IMR-90 (cell line): ENCODE results near the gene HOGA1. TPM values are rescaled to one million over a fixed set of nuclear protein-coding genes. Genes with fewer than 3 reads are reported as not detected.

Experiments used
- ATAC-seq: fragments of 200-7000 bp; cut with Tn5 transposase; 2 replicates; pipeline ENCODE4 v1.9.1; 2020; ENCODE audit warnings: low read depth, mild to moderate bottlenecking, moderate library complexity
- BruUV-seq: library from RNA; stranded (reverse); fragments of 400-500 nt; replicated peaks from 2 replicates; lab custom pipeline; 2021; lab: Mats Ljungman, UMichigan
- CTCF ChIA-PET: fragments of 300-600 bp; formaldehyde crosslinking; extraction: SDS; loops from one replicate; lab custom pipeline; 2021; ENCODE audit warnings: antibody characterized with exemption; lab: Yijun Ruan, JAX
- POLR2A ChIA-PET: fragments of 300-600 bp; sonication (Branson Sonifier 250); formaldehyde crosslinking; loops from one replicate; lab custom pipeline; 2022; ENCODE audit warnings: antibody characterized with exemption; ENCODE audit not compliant: unreplicated experiment; lab: Charles Lee
- DNase-seq: peaks from one replicate; pipeline ENCODE4 v3.0.0; 2013
- H2AFZ ChIP-seq: replicated peaks from 2 replicates; pipeline ENCODE3; 2013; ENCODE audit warnings: low read length, mild to moderate bottlenecking; ENCODE audit not compliant: poor library complexity
- H2AK5ac ChIP-seq: 2 replicates; pipeline ENCODE4 v1.6.1; 2013; ENCODE audit warnings: low read depth, low read length, inconsistent platforms
- H2AK9ac ChIP-seq: replicated peaks from 2 replicates; pipeline ENCODE3; 2013; ENCODE audit warnings: mild to moderate bottlenecking, low read depth, low read length, moderate library complexity; ENCODE audit not compliant: poor library complexity
- H2BK120ac ChIP-seq: 2 replicates; pipeline ENCODE4 v1.6.1; 2013; ENCODE audit warnings: low read depth, low read length, inconsistent platforms
- H2BK15ac ChIP-seq: 3 replicates; pipeline ENCODE4 v1.6.1; 2013; ENCODE audit warnings: low read depth, low read length, inconsistent platforms
- H2BK20ac ChIP-seq: 2 replicates; pipeline ENCODE4 v1.6.1; 2013; ENCODE audit warnings: low read depth, mild to moderate bottlenecking, inconsistent platforms, low read length, moderate library complexity
- H2BK5ac ChIP-seq: 2 replicates; pipeline ENCODE4 v1.6.1; 2013; ENCODE audit warnings: mild to moderate bottlenecking, low read depth, low read length, inconsistent platforms; ENCODE audit not compliant: poor library complexity, severe bottlenecking
- H3K14ac ChIP-seq: replicated peaks from 2 replicates; pipeline ENCODE4 v1.6.1; 2013; ENCODE audit warnings: low read depth, low read length, inconsistent platforms
- H3K18ac ChIP-seq: 2 replicates; pipeline ENCODE4 v1.6.1; 2013; ENCODE audit warnings: low read depth, low read length, control low read depth
- H3K23ac ChIP-seq: 2 replicates; pipeline ENCODE4 v1.6.1; 2013; ENCODE audit warnings: low read depth, low read length, inconsistent platforms
- H3K27ac ChIP-seq: 2 replicates; pipeline ENCODE4 v1.5.1; 2013; ENCODE audit warnings: mild to moderate bottlenecking, control low read depth, low read length; ENCODE audit not compliant: insufficient read depth
- H3K27me3 ChIP-seq: 2 replicates; pipeline ENCODE4 v1.6.1; 2013; ENCODE audit warnings: low read length; ENCODE audit not compliant: control insufficient read depth, insufficient read depth
- H3K36me3 ChIP-seq: 2 replicates; pipeline ENCODE4 v1.6.1; 2013; ENCODE audit warnings: low read length, mixed read lengths; ENCODE audit not compliant: control insufficient read depth, insufficient read depth
- H3K4ac ChIP-seq: 2 replicates; pipeline ENCODE4 v1.6.1; 2013; ENCODE audit warnings: low read depth, low read length, inconsistent platforms
- H3K4me1 ChIP-seq: 2 replicates; pipeline ENCODE4 v1.6.1; 2013; ENCODE audit warnings: low read length, mixed read lengths; ENCODE audit not compliant: control insufficient read depth, insufficient read depth
- H3K4me2 ChIP-seq: 2 replicates; pipeline ENCODE4 v1.6.1; 2013; ENCODE audit warnings: low read depth, mild to moderate bottlenecking, control low read depth, low read length, moderate library complexity
- H3K4me3 ChIP-seq: 2 replicates; pipeline ENCODE4 v1.5.1; 2013; ENCODE audit warnings: low read depth, mild to moderate bottlenecking, control low read depth, low read length, moderate library complexity; ENCODE audit not compliant: insufficient read depth
- H3K56ac ChIP-seq: 2 replicates; pipeline ENCODE4 v1.6.1; 2013; ENCODE audit warnings: low read length, inconsistent platforms; ENCODE audit not compliant: insufficient read depth; ENCODE audit errors: extremely low read depth
- H3K79me1 ChIP-seq, 2 experiments: 2 replicates each; pipeline ENCODE4 v1.6.1; 2013; ENCODE audit warnings: low read length in 2 of 2, inconsistent platforms in 1 of 2, low read depth in 1 of 2
- H3K9ac ChIP-seq: 2 replicates; pipeline ENCODE4 v1.6.1; 2013; ENCODE audit warnings: low read depth, low read length, control low read depth
- H3K9me1 ChIP-seq: 2 replicates; pipeline ENCODE4 v1.6.1; 2013; ENCODE audit warnings: low read length, inconsistent platforms; ENCODE audit not compliant: insufficient read depth
- H3K9me3 ChIP-seq: 2 replicates; pipeline ENCODE4 v1.6.1; 2013; ENCODE audit warnings: low read length; ENCODE audit not compliant: control insufficient read depth, insufficient read depth
- H4K20me1 ChIP-seq: 2 replicates; pipeline ENCODE4 v1.6.1; 2013; ENCODE audit warnings: low read length, inconsistent platforms; ENCODE audit not compliant: insufficient read depth
- H4K5ac ChIP-seq: 2 replicates; pipeline ENCODE4 v1.6.1; 2013; ENCODE audit warnings: mild to moderate bottlenecking, low read depth, low read length, control low read depth
- H4K8ac ChIP-seq, 2 experiments: 2 replicates each; pipeline ENCODE4 v1.6.1; 2013; ENCODE audit warnings: low read depth in 2 of 2, low read length in 2 of 2, control low read depth in 1 of 2, inconsistent platforms in 1 of 2
- H4K91ac ChIP-seq: 2 replicates; pipeline ENCODE4 v1.6.1; 2013; ENCODE audit warnings: low read depth, low read length, inconsistent platforms; ENCODE audit not compliant: insufficient read depth
- BHLHE40 ChIP-seq: fragments of 150-350 bp; IDR thresholded peaks from 2 replicates; pipeline ENCODE4 v1.6.1; 2016; ENCODE audit warnings: mild to moderate bottlenecking, low read depth, low read length
- CEBPB ChIP-seq: IDR thresholded peaks from 2 replicates; pipeline ENCODE4 v1.6.1; 2012; ENCODE audit warnings: low read depth, low read length, improper control_type of control experiment
- FOS ChIP-seq: fragments of 150-350 bp; IDR thresholded peaks from 2 replicates; pipeline ENCODE4 v1.6.1; 2016; ENCODE audit warnings: low read depth, low read length
- MAFK ChIP-seq: IDR thresholded peaks from 2 replicates; pipeline ENCODE4 v1.6.1; 2012; ENCODE audit warnings: low read depth, low read length, improper control_type of control experiment
- MXI1 ChIP-seq: IDR thresholded peaks from 2 replicates; pipeline ENCODE4 v1.6.1; 2012; ENCODE audit warnings: low read depth, mild to moderate bottlenecking, low read length, moderate library complexity, borderline replicate concordance
- NFE2L2 ChIP-seq: fragments of 150-350 bp; IDR thresholded peaks from 2 replicates; pipeline ENCODE4 v1.6.1; 2016; ENCODE audit warnings: low read depth, mild to moderate bottlenecking, low read length
- POLR2A ChIP-seq: IDR thresholded peaks from 2 replicates; pipeline ENCODE4 v1.6.1; 2012; ENCODE audit warnings: mild to moderate bottlenecking, low read depth, low read length
- RAD21 ChIP-seq: IDR thresholded peaks from 2 replicates; pipeline ENCODE4 v1.6.1; 2012; ENCODE audit warnings: low read length, improper control_type of control experiment
- RCOR1 ChIP-seq: IDR thresholded peaks from 2 replicates; pipeline ENCODE4 v1.6.1; 2012; ENCODE audit warnings: mild to moderate bottlenecking, low read length, improper control_type of control experiment; ENCODE audit not compliant: insufficient replicate concordance
- WGBS, 2 experiments: methylation state at CpG; one replicate each; pipeline versions ENCODE4 v1.1.5 to v1.1.7; 2013; ENCODE audit warnings: missing lambda C conversion rate in 2 of 2; ENCODE audit not compliant: insufficient read length in 1 of 2; ENCODE audit errors: extremely low coverage in 2 of 2; 5-methylcytosine and 5-hydroxymethylcytosine counted together
- dilution Hi-C: fragments of 300-500 bp; cut with HindIII; formaldehyde crosslinking; loops from one replicate; pipeline ENCODE4 v1.14.3; 2018; ENCODE audit warnings: low sequenced_read_pairs; ENCODE audit not compliant: unreplicated experiment
- in situ Hi-C: fragments of 300-500 bp; cut with MboI; formaldehyde crosslinking; loops from 3 replicates; pipeline ENCODE4 v1.14.3; 2019; ENCODE audit warnings: low sequenced_read_pairs, inconsistent platforms, mixed read lengths
- intact Hi-C: fragments of 100-400 bp; cut with micrococcal nuclease; formaldehyde crosslinking; loops from 2 replicates; pipeline ENCODE4 v1.10.0; 2022
- polyA plus RNA-seq, 3 experiments: library from polyadenylated mRNA; depleted of rRNA; stranded (reverse); fragments of >200 nt; gene quantifications; 2 replicates each; pipeline ENCODE4 v1.2.3, GENCODE V29; 2012; ENCODE audit warnings: low replicate concordance in 1 of 3
- total RNA-seq: library from RNA; depleted of rRNA; stranded (reverse); fragments of >200 nt; gene quantifications from 2 replicates; pipeline ENCODE4 v1.2.3, GENCODE V29; 2012
- TF ChIP-seq, protein P1 (sequence below): fragments of 150-350 bp; IDR thresholded peaks from 2 replicates; pipeline ENCODE4 v1.6.1; 2017; ENCODE audit warnings: mild to moderate bottlenecking, antibody characterized with exemption, low read length, low read depth

The HOGA1 gene
- total and polyA plus RNA-seq, 2 of the 4 experiments (the other 2 are of a cell fraction) = 0.36 to 0.41 TPM

DNA sequence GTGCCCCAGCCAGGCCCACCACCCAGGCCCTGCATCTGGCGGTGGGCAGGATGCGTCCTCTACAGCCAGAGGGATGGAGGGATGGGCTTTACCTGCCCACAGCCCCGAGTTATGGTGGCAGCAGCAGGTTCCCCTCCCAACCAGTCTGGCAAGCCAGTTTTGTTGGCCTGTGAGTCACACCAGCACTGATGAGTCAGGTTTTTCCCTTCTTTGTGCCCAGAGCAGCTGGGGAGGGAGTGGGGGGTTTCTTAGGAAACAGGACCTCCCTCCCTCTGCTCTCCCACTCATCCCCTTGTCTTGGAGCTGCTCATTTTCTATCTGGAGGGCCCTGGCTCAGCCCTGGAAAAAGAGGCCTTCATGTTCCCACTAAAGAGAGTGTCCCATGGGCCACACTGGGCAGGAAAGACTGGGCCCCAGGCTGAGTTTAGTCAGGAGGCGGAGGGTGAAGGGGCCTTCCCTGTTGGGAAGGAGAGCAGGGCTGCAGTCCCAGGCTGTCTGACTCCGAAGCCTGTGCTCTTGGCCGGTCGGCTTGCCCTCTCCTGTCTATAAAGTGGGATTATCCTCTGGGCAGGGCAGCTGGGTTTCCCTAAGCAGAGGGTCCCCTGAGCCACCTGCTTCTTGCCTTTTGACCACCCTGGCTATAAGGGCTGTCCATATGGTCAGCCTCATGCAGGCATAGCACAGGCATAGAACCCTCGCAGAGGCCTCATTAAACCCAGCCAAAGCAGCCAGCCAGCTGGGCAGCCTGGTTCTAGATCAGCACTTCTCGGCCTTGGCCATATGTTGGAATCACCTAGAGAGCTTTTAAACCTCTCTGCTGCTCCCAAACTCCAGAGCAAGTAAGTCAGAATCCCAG, 41.8 kb upstream of the HOGA1 start (continued):
- peak; percentile 99 for TF ChIP-seq FOS
- peak; percentile 43; the same call in 1 of the 2 replicates for TF ChIP-seq NFE2L2
- no peak for TF ChIP-seq RAD21

DNA sequence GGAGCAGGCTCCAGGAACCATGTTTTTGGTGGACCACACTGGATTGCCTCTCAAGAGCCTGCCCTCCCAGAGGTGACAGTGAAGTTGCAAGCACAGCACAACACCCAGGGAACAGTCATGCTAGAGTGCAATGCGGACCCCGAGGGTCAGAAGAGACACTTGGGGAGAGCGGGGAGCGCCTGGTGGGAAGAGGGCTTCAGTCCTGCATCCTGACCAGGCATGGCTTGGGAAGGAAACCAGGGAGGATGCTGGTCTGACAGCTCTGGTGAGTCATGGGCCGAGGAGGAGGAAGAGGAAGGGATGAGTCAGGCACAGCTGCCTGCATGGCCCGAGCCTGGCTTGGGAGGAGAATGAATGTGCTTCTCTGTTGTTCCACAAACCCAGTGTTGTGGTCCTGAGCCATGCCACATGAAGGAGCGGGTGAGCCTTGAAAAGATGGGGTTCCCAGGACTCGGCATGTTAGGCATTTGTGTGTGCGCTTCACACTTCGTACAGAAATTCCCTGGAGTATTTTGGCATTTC, 41.1 kb upstream of the HOGA1 start:
- ChIA-PET POLR2A (no interaction called here), CTCF (interaction anchor here (1.0 kb wide), 1 partner anchor 10 kb away, joined by 4 read pairs; no protein-coding TSS in a partner anchor)
- H3K56ac ChIP-seq = peak overlapping the region; percentile 73
- peaks cover 27 to 84% of the 10 kb centered on the region in 2 experiments for H3K79me1 ChIP-seq
- H4K5ac ChIP-seq = peak overlapping the region; percentile 85
- H3K36me3 ChIP-seq = no peaks in the 10 kb centered on the region
- no peaks in the 10 kb centered on the region for H3K27me3 ChIP-seq
- DNase-seq (peak; percentile 98), ATAC-seq (peak; percentile 67)
- peak overlapping the region; percentile 90 for H3K18ac ChIP-seq
- peak overlapping the region; percentile 79 for H2AFZ ChIP-seq
- dilution Hi-C loops (no loop called here), in situ Hi-C loops (no loop called here), intact Hi-C loops (no loop called here)
- BruUV-seq = no TSS peak
- H2AK5ac ChIP-seq = peak overlapping the region; percentile 90
- TF ChIP-seq CEBPB = no peak
- TF ChIP-seq RAD21 = peak; percentile 14; the same call in 1 of the 2 replicates
- 0 out of 2 replicates have a peak, but pooled peaks have one; percentile 15 for TF ChIP-seq POLR2A
- TF ChIP-seq FOS = peak; percentile 100
- peak; percentile 71 for TF ChIP-seq BHLHE40
- TF ChIP-seq MXI1 = peak; percentile 96
- peak; percentile 37; the same call in 1 of the 2 replicates for TF ChIP-seq NFE2L2
- TF ChIP-seq, protein P1, sequence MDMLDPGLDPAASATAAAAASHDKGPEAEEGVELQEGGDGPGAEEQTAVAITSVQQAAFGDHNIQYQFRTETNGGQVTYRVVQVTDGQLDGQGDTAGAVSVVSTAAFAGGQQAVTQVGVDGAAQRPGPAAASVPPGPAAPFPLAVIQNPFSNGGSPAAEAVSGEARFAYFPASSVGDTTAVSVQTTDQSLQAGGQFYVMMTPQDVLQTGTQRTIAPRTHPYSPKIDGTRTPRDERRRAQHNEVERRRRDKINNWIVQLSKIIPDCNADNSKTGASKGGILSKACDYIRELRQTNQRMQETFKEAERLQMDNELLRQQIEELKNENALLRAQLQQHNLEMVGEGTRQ = no peak
- TF ChIP-seq RCOR1 = no peak
- TF ChIP-seq MAFK = no peak
- H3K4me1 ChIP-seq = peaks cover 39% of the 10 kb centered on the region
- H3K4ac ChIP-seq = peak overlapping the region; percentile 95
- H3K14ac ChIP-seq = peak overlapping the region; percentile 84
- H3K27ac ChIP-seq = peak overlapping the region; percentile 92
- H2BK5ac ChIP-seq = peak overlapping the region; percentile 95
- peak overlapping the region; percentile 64 for H3K4me2 ChIP-seq
- peak overlapping the region; percentile 40; the same call in 1 of the 2 replicates for H3K9ac ChIP-seq
- peak overlapping the region; percentile 95 for H2BK20ac ChIP-seq
- H2BK15ac ChIP-seq = peak overlapping the region; percentile 53; the same call in 2 of the 3 replicates
- peak overlapping the region; percentile 83 to 94 for H4K8ac ChIP-seq
- H3K9me3 ChIP-seq = no peaks in the 10 kb centered on the region
- peak overlapping the region; percentile 87 for H2BK120ac ChIP-seq
- H3K23ac ChIP-seq = peak overlapping the region; percentile 83
- WGBS, 2 experiments = 2% methylated on average over 6 of the region's 10 CpGs; no CpG with 5 or more reads in 1 of the 2 experiments
- H3K4me3 ChIP-seq = no peak overlapping the region
- H2AK9ac ChIP-seq = peak overlapping the region; percentile 97
- H4K20me1 ChIP-seq = no peaks in the 10 kb centered on the region
- peak overlapping the region; percentile 91 for H4K91ac ChIP-seq
- H3K9me1 ChIP-seq = peaks cover 20% of the 10 kb centered on the region
